Fibroblast of skin of right quadriceps (primary cell): ENCODE measurements around the gene CENPX.

Source experiments
- DNase-seq: peaks from one replicate; pipeline ENCODE4 v3.0.0-alpha.2; 2013

Gene CENPX

DNA sequence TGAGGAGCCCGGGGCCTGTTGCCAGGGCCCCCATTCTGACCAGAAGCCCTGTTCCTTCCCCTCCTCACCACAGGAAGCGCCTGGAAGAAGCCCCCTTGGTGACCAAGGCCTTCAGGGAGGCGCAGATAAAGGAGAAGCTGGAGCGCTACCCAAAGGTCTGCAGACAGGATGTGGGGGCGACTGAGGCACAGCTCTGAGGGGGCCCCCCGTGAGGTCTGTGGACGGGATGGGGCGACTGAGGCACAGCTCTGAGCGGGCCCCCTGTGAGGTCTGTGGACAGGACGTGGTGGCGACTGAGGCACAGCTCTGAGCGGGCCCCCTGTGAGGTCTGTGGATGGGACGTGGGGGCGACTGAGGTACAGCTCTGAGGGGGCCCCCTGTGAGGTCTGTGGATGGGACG is 13.3 kb downstream of the CENPX start:
- no peak for DNase-seq

DNA sequence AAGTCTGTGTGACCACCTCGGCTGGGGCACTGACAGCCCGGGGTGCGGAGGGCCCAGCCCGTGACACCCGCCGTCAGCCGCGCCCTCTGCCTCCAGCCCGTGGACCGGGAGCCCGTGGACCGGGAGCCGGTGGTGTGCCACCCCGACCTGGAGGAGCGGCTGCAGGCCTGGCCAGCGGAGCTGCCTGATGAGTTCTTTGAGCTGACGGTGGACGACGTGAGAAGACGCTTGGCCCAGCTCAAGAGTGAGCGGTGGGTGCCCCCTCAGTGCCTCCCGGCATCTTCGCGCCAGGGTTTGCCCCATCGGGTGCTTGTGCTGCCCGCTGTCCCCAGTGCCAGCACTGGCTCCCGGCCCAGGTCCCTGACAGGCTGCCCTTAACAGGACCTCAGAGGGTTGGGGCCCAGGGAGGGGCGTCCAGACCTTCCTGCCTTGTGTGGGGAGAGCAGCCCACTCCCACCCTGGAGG is 13.7 kb downstream of the CENPX start:
- DNase-seq, result no peak

DNA sequence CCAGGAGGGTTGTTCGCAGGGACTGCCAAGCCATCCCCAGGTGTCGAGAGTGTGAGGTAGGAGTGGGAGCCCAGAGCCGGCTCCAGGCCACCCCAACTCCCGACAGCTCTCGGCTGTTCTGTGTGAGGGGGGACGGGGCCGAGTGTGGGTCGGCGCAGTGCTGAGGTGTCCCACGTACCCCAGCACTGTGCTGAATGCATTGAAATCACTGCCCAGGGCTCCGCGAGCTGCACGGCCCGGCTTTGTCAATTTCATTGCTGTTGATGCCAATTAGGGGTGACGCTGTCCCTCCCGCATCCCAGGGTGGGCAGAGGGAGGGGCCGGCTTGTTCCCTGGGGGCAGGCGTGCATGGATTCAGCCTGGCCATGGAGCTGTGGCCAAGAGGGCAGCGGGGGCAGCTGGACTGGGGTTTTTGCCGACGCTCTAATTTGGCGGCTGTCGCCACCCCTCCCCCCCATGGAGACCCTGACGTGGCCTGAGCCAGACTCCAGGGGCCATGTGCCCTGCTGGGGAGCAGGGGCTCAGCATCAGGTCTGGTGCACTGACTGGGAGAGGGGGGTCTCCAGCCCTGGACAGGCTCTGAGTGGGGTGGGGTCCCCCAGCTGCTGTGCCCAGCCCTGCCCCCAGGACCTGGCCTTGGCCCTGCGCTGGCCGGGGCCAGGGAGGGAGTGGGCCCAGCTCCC is 14.3 kb downstream of the CENPX start:
- no peak for DNase-seq

DNA sequence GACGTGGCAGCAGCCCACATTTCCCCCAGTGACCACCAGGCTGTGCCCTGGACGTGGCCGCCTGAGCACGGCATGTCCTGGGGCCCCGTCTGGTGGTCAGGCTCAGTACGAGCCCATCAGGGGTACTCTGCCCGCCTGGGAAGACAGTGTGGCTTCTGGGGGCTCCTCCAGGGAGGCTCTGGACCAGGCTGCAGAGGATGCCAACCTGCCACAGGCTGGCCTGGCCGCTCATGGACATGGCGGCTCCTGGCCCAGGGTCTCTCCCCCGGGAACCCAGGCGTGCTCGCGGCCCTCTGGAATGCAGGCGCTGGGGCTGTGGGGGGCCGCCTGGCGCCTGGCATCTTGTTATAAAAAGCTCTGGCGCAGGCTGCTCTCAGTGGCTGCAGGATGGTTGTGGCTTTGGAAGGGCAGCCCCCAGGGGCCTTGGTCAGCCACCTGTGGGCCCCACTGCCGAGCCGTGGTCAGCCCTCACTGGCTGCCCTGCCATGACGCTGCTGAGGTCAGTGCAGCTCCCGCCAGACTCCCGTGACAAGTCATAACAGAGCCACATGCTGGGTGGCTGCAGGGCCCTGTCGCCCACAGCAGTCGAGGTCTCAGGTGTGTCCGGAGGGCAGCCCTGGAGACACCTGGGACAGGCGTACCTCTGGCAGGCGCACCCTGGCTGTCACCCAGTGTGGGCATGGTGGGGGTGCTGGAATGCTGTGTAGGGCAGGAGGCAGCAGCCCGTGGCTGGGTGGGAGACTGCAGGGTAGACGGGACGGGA is 15.0 kb downstream of the CENPX start:
- DNase-seq, result no peak

DNA sequence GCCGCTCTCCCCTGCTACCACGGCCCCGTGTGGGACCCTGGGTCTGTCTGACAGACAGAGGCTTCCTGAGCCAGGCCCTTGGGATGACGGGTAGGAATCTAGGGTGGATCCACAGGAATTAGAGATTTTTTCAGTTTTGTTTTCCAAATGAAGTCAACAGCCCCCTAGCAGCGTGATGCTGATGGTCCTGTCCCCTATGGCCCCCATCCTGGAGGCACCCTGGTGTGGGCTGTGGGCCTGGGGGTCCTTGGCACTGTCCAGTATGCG is 15.5 kb downstream of the CENPX start:
- no peak for DNase-seq

DNA sequence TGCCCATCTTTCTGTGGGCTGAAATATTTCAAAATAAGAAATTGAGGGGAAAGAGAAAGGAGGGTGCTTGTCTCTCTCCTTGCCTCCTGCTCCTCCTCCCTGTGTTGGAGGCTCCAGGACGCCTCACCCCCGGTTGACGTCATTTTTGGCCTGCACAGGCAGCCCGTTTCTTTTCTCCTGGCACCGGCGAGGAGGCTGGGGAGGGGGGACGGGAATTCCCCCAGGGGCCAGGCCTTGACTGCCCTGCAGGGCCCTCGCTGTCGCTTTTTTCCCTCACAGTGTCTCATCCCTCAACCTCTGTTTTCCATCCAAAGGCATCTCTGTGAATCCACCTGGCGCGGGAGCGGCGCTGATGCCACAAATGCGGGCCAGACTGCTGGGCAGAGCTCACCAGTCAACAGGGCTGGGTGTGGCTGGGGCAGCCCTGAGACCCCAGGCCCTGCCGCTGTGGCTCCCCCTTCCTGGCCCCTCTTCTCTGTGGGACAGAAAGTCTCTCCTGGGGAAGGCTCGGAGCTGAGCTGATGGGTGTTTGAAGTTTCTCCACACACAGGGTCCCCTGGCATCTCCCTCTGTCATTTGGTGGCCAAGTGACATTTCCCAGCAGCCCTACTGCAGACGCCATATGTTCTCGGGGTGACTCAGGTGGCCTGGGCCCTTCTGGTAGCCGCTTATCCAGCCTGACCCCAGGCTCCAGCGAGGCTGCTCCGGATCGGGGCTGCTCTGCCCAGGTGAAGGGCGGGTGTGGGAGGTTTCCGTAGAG is 16.0 kb downstream of the CENPX start:
- DNase-seq, result peak; percentile 55

DNA sequence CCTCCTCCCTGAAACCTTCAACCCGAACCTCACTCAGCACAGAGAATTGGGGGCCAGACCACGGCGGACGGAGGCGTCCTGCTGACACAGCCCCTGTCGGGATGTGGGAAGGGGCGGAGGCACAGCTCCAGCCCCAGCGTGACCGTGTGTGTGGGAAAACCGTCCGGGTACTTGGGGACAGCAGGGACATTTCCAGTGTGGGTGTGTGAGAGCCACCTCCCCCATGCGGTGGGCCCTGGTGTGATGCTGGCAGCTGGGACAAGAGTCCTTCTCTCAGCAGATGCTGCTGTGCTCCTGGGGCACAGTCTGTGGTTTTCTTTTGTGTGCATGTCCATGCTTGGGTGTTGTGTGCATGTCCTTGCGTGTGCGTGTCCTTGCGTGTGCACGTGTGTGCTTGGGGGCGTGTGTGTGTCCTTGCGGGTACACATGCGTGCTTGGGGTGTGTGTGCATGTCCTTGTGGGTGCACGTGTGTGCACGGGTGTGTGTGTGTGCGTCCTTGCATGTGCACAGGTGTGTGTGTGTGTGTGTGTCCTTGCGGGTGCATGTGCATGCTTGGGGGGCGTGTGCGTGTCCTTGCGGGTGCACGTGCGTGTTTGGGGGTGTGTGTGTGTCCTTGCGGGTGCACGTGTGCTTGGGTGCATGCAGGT is 16.9 kb downstream of the CENPX start:
- no peak for DNase-seq

DNA sequence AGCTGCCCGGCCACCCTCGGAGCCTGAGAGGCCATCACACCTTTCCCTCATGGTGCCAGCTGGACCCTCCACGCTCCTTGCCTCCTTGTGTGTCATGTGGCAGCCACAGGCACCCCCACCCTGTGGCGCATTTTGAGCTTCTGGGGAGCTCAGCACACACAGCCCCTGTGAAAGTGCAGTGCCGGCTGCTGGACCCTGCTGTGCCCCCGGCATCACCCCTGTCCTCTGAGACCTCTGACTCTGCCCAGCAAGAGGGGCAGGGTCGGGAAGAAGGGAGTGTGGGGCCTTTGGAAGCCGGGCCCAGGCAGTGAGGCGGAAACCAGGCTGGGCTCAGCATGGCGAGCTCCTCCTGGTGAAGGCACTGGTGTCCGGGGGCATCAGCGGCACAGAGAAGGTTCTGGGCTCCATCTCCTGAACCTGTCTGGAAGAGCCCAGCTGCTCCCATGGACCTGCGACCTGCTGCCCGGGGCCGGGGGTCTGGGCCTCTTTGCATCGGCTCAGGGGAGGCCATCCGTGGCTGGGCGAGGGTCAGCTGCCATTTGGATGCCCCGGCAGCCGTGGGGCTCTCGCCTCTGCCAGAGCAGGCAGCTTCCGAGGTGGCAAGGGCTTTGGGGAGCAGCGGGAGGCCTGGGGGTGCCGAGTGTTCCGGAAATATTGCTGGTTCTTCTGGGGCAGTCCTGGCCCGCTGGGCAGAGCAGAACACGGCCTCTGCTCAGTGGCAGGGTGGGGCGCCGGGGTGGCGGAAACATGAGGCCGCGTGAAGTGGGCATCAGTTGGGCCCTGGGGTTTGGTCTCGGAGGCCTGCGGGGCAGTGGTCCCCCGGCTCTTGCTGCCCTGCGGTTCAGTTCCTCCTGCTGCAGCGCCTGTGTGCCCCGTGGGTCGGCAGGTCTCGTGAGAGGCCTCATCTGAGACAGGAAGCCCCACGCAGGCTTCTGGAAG is 17.9 kb downstream of the CENPX start:
- no peak for DNase-seq

DNA sequence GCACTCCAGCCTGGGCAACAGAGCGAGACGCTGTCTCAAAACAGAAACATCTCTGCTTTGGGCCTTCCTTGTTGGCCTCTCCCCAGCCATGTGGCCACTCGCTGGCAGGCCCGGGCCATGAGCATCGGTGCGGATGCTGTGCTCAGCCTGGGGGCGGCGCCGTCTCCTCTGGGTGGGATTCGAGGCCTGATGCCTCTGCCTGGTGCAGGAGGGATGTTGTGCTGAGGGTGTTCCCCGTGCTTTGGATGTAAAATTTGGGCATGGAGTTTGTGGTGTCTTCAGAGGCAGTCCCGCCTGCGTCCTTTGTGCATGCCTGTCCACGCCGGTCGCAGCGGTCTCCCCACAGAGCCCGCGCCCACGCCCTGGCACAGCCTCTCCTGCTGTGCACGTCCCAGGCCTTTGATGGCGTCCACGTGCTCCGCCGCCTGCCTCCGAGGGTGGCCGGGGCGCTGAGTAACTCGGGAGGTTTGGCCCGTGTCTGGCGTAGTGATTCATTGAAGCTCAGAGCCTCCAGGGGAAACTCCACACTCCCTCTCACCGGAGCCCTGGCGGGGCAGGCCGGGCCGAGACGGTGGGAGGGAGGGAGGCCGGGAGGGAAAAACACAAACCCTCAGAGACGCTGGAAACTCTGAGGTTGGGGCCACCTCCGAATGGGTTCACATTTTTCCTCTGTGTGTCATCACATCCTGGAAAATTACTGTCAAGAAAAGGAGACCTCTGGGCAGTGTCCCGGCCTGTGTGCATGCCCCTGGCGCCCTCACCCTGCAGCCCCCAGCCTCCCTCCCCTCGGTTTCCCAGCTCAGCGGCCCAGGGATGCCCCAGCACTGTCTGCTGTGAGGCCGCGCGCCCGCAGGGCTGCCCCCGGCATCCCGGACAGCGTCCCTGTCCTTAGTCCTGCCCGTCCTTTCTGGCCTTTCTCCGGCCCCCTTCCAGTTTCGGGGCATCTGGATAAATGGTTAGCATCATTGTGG is 19.0 kb downstream of the CENPX start:
- DNase-seq, result peak; percentile 97

DNA sequence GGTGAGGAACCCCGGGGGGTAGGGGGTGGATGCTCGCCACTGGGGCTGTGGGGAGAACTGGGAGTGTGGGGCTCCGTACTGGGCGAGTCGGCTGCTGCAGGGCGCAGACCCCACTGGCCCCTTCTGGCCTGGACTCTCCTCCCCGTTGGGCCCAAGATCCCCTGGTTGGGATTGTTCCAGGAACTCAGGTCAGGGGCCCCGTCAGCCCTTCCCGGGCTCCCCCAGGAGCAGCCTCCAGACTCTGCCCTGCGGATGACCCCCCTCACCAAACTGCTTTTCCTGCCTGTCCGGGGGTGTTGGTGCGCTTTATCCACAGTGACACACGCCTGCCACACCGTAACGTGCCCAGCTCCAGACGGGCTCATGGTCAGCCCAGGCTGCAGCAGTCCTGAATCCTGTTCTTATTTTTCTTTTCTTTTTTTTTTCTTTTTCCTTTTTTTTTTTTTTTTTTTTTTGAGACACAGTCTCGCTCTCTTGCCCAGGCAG is 21.1 kb downstream of the CENPX start:
- DNase-seq, result no peak

DNA sequence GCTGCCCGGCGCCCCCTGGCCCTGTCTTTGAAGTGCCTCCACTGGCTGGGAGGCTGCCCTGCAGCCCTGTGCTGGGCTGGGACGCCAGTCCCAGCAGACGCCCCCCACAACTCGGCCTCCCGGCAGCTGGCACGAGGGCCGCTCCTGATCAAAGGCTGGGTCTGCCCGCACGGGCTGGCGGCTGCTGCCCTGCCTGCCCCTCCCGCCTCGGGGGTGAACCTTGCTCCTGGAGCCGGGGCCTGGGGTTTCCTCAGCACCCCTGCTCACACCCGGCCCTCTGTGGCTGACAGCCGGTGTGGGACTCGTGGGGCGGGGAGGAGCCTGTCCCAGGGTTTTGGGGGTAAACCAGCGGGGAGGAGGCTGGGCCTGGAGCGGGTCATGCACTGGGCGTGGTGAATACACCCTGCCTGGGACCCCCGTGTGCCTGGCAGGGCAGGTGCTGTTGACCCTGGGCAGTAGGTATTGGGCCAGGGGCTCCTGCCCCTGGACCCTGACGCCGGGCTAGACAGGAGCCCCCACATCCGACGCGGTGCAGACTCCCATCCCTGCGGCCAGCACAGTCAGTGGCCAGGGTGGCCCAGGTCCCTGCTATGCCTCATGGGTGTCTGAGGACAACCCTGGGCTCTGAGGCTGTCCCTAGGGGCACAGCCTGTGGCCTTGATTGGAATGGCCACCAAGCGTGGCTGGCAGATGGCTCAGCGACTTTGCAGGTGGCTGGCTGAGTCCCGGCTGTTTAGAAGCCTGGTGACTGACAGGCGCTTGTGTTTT is 21.7 kb downstream of the CENPX start:
- no peak for DNase-seq

DNA sequence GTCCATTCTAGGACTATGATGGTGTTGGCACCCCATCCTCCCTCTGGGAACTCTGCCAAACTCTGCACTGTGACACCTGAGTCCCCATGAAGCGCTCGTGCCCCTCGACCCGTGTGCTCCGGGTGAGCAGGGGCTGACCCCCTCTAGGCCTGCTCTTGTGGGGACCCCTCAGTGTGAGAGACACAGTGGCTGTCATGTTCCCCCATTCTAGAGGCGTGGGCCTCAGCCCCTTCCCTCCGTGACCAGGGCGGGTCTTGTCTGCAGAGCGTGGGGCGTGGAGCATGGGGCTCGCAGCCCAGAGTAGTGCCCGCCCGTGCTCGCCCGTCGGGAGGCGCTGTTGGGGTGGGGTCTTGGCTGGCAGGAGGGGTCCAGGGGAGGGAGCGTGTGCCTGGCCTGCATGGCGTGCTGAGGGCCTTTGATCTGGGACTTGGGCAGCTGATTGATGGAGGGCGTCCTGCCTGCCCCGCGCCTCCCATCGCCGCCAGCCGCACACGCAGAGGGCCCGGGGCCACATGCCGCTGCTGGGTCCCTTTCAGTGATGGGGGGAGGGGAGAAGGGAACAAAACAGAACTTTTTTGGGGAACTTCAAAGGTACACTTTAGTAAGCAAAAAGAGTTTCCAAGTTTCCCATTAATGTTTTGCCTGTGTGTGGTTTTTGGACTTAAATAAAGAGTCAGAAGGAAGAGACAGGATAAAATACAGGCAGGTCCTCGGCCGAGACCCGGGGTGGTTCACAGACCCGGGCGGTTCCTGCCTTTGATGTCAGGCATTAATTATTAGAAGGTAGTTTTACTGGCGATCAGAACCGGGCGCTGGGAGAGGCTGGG is 22.5 kb downstream of the CENPX start:
- DNase-seq, result no peak

DNA sequence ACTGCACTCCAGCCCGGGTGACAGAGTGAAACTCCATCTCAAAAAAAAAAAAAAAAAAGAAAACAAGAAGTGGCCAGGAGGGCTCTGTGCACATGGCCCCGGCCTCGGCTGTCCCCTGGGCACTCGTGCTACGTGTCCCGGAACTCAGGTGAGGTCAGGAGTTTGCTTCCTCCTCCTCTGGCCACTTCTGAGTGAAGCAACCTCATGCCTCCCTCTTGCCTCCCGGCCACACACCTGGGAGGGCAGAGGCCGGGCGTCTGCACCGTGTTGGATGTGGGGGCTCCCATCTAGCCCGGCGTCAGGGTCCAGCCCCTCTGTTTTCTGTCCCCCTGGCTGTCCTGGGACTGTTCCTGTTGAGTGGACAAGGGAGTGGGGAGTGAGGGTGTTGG is 23.1 kb downstream of the CENPX start:
- no peak for DNase-seq

DNA sequence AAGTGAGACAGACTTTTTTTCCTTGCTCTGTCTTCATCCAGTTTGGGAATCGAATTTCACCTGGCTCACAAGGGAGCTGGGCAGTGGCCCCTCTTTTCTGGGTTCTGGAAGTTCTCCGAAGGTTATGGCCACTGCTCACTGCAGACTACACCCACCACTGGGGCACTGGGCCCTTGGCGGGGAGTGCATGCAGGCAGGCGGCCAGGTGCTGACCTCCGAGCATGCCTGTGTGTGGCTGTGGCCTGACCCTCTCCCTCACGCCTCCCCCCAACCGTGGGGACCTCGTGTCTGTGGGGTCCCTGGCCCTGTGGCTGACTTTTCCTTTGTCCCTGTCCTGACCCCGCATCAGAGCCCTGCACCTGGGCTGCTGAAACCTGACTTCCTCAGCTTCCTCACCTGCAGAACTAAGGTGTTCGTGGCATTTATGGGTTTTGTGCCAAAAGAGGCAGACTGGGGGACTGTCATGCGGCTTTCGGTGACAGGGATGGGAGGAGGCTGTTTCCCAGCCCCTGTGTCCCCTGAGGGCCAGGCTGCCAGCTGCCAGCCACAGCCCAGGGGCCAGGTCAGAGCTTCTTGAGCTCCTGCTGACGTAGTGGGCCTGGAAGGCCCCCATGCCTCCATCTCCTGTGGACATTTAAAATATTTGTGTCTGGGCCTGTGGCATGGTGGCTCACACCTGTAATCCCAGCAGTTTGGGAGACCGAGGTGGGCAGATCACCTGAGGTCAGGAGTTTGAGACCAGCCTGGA is 23.8 kb downstream of the CENPX start:
- DNase-seq, result no peak

DNA sequence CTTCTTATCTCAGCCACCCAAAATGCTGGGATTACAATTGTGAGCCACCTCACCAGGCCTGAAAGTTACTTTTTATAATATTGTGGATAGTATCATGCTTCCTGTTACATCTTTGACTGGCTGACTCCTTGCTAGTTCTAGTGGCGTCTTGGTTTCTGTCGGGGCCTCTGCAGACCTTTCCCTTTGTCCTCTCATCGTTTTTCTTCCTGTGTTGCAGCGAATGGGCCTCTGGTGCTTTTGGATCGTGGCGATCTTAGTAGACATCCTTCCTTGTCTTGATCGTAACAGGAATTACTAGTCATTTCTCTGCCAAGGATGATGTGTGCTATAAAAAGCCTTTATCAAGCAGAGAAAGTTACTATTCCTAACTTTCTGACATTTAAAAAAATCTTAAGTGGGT is 24.5 kb downstream of the CENPX start:
- no peak for DNase-seq

DNA sequence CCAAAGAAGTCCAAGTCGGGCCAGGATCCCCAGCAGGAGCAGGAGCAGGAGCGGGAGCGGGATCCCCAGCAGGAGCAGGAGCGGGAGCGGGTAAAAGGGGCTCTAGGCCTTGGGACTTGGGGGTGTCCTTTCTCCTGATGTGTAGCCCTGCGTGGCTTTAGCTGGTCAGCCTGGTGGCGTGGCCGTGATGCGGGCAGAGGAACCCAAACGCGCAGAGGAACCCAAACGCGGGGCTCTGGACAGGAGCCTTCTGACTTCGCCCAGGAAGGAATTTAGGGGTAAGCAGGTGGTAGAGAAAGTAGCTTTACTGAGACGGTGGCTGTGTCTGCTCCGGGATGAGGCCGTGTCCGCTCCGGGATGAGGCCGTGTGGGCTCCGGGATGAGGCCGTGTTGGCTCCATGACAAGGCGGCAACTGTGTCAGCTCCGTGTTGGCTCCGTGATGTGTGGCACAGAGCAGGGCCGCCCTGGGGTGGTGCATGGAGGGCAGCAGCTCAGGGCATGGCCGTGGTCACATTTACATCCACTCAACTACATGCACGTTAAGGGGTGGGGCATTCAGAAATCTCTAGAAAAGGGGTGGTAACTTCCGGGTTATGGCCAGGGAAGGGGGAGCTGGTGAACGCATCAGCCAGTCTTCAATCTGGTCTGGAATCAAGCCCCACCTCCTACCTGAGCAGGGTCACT is 25.8 kb downstream of the CENPX start:
- DNase-seq, result no peak

DNA sequence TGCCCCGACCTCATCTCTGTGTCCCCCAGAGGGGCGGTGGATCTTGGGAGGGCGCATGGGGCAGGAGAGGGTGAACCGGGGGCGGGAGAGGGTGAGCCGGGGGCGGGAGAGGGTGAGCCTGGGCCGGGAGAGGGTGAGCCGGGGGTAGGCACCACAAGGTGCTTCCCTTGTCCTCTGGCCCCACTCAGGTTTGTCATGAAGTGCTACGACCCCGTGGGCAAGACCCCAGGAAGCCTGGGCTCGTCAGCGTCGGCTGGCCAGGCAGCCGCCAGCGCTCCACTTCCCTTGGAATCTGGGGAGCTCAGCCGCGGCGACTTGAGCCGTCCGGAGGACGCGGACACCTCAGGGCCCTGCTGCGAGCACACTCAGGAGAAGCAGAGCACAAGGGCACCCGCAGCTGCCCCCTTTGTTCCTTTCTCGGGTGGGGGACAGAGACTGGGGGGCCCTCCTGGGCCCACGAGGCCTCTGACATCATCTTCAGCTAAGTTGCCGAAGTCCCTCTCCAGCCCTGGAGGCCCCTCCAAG is 26.4 kb downstream of the CENPX start:
- DNase-seq, result no peak
